ENCODE measurements around the gene UBALD2.

DNA sequence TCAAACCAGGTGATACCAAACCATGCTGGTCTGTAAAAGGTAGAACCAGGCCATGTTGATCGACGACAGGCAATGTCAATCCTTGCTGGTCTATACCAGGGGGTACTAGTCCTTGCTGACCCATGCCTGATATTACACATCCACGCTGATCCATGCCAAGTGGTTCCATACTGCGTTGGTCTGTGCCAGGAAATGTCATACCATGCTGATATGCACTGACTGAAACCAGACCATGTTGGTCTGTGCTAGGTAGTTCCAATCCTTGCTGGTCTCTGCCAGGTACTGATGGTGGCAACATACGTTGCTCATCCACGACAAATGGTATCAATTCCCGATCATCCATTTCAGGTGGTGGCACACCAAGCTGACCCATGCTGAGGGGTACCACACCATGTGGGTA, 28.0 kb downstream of the UBALD2 start:
- TF ChIP-seq, protein P1, sequence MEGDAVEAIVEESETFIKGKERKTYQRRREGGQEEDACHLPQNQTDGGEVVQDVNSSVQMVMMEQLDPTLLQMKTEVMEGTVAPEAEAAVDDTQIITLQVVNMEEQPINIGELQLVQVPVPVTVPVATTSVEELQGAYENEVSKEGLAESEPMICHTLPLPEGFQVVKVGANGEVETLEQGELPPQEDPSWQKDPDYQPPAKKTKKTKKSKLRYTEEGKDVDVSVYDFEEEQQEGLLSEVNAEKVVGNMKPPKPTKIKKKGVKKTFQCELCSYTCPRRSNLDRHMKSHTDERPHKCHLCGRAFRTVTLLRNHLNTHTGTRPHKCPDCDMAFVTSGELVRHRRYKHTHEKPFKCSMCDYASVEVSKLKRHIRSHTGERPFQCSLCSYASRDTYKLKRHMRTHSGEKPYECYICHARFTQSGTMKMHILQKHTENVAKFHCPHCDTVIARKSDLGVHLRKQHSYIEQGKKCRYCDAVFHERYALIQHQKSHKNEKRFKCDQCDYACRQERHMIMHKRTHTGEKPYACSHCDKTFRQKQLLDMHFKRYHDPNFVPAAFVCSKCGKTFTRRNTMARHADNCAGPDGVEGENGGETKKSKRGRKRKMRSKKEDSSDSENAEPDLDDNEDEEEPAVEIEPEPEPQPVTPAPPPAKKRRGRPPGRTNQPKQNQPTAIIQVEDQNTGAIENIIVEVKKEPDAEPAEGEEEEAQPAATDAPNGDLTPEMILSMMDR (IDR thresholded peaks at IDR 0.05), result no peak
- TF ChIP-seq POLR2A (IDR thresholded peaks at IDR 0.05), result no peak

Data from vagina (tissue), 2 donors.